HEK293T (cell line): Measurements from ENCODE around the gene RNU1-3.
"Not testable (repeated sequence)": the region's sequence is repeated elsewhere in the genome, so short reads cannot be mapped to it uniquely, and the experiment has no call there.

Experiments used
- SP1 ChIP-seq: fragments of 450-650 bp; IDR thresholded peaks from 2 replicates; pipeline ENCODE4 v1.6.1; 2017
- TARDBP ChIP-seq: fragments of 450-650 bp; IDR thresholded peaks from 2 replicates; pipeline ENCODE4 v1.6.1; 2016

- not testable (repeated sequence) for TF ChIP-seq SP1, TARDBP
Observed at GRCh38 chr1:16692717-16693448, 26.1 kb upstream of the RNU1-3 start.
